ENCODE results near the gene ASAP2.

Gene ASAP2

DNA sequence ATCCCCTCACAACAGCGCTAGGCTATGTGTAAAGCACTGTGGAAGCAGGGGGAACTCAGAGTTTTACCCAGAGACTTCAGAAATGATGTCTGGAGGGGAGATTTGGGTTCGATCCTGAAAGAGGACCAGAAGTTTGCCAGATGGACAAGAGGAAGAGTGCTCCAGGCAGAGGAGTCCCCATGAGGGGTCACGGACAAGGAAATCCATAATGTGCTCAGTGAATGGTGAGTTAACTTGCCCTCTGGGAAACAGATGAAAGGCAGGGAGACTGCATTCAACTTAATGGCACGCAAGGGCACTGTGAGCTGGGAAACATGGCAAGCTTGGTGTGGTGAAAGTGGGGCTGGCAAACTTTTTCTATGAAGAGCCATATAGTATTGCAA is 6.0 kb upstream of the ASAP2 start:
- Mint-ChIP-seq H3K9me3 (ENCODE audit: low read depth) (no peaks in the 10 kb centered on the region), H3K4me1 (ENCODE audit: low read depth) (no peaks in the 10 kb centered on the region), H3K27me3 (peaks cover 37% of the 10 kb centered on the region), H3K36me3 (peaks cover 2% of the 10 kb centered on the region), H3K4me3 (no peak overlapping the region), H3K27ac (no peak overlapping the region)

GRCh38 chr2:9201185-9201891 is 5.3 kb upstream of the ASAP2 start:
- H3K27me3 Mint-ChIP-seq = peaks cover 38% of the 10 kb centered on the region
- no peak overlapping the region for H3K4me3 Mint-ChIP-seq

GRCh38 chr2:9203006-9203405 is 3.6 kb upstream of the ASAP2 start:
- Mint-ChIP-seq H3K27ac (no peak overlapping the region), H3K36me3 (peaks cover 2% of the 10 kb centered on the region), H3K9me3 (ENCODE audit: low read depth) (no peaks in the 10 kb centered on the region), H3K4me3 (no peak overlapping the region), H3K4me1 (ENCODE audit: low read depth) (peaks cover 5% of the 10 kb centered on the region), H3K27me3 (peaks cover 36% of the 10 kb centered on the region)

More at GRCh38 chr2:9201185-9201891, 5.3 kb upstream of the ASAP2 start:
- Mint-ChIP-seq H3K4me1 (ENCODE audit: low read depth) (peaks cover 2% of the 10 kb centered on the region), H3K36me3 (peaks cover 2% of the 10 kb centered on the region), H3K27ac (no peak overlapping the region), H3K9me3 (ENCODE audit: low read depth) (no peaks in the 10 kb centered on the region)

DNA sequence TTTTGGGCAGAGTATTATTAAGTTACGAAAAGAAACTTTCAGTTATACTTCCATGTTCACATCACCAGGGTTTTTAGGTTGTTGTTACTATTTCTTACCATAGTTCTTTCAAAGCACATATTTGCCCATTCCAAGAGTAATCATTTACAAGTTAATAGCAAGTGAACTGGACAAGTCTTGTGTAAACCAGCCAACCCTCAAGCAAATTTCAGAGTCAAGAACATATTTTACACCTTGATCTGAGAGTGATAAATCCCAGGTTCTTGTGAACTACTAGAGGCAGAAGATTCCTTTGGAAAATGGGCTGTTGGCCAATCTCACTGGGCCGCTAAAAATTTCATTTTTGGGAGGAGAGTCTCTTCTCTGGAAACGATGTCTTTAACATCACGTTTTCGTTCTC is 2.7 kb upstream of the ASAP2 start:
- H3K27ac Mint-ChIP-seq = no peak overlapping the region
- peaks cover 2% of the 10 kb centered on the region for H3K36me3 Mint-ChIP-seq
- peaks cover 6% of the 10 kb centered on the region for H3K4me1 Mint-ChIP-seq (ENCODE audit: low read depth)
- H3K9me3 Mint-ChIP-seq (ENCODE audit: low read depth) = no peaks in the 10 kb centered on the region
- peaks cover 39% of the 10 kb centered on the region for H3K27me3 Mint-ChIP-seq
- no peak overlapping the region for H3K4me3 Mint-ChIP-seq

GRCh38 chr2:9204939-9205338 is 1.7 kb upstream of the ASAP2 start:
- Mint-ChIP-seq H3K9me3 (ENCODE audit: low read depth) (no peaks in the 10 kb centered on the region), H3K27ac (no peak overlapping the region), H3K4me3 (peak overlapping the region; percentile 70), H3K4me1 (ENCODE audit: low read depth) (peaks cover 6% of the 10 kb centered on the region), H3K27me3 (peaks cover 41% of the 10 kb centered on the region), H3K36me3 (no peaks in the 10 kb centered on the region)

DNA sequence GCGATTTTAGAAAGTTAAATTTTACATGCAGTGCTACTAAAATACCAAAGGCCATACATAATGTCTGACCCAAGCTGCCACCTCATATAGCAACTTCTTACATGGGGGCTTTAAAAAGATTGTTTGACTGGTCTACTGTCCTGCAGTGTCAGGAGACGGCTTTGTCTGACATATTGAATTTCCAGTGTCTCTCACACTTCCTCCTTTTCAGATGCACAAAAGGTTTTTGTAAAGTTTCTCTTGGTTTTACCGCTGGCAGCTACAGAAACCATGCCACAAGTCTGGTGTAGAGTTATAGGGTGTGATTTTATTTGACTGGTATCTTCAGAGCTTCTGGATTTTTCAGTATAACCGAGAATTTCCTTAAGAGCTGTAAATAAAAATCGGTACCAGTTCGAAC is 1.1 kb upstream of the ASAP2 start:
- no peak overlapping the region for H3K27ac Mint-ChIP-seq
- no peaks in the 10 kb centered on the region for H3K36me3 Mint-ChIP-seq
- peak overlapping the region; percentile 70 for H3K4me3 Mint-ChIP-seq
- peaks cover 42% of the 10 kb centered on the region for H3K27me3 Mint-ChIP-seq
- H3K9me3 Mint-ChIP-seq (ENCODE audit: low read depth) = no peaks in the 10 kb centered on the region
- peaks cover 6% of the 10 kb centered on the region for H3K4me1 Mint-ChIP-seq (ENCODE audit: low read depth)

- Mint-ChIP-seq H3K27me3 (peaks cover 38% of the 10 kb centered on the region), H3K36me3 (no peaks in the 10 kb centered on the region), H3K4me3 (peak overlapping the region; percentile 52), H3K4me1 (ENCODE audit: low read depth) (peaks cover 6% of the 10 kb centered on the region), H3K9me3 (ENCODE audit: low read depth) (no peaks in the 10 kb centered on the region), H3K27ac (no peak overlapping the region)
Measured at GRCh38 chr2:9206991-9207640, 504 bp downstream of the ASAP2 start.

DNA sequence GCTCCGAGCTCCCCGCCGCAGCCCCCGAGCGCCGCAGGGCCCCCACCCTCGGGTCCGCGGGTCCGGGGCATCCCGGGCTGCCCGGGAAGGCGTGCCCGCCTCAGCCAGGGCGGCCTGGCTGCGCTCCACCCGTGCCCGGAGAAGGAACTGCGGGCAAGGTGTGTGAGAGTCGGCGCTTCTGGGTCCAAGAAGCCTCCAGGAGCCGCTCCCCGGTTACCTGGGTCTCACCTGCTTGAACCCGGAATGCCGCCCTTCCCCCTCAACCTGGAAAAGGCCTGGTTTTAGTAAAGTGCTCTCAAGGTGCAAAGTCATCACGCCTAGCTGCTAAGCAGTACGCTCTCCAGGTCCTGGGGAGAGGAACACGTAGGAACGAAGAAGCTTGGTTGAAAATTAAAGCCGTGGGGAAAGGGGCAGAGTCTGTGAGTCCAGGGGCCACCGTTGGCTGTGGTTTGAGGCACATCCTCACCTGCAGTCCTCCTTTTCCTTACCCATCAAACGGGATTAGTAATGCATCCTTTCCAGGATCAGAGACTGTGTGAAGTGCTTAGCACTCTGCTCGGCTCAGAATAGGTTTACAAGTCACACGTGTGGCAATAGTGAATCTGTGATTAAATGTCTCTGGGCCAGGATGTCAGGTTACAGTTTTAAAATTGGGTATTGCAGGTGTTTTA is 1.2 kb downstream of the ASAP2 start:
- Mint-ChIP-seq H3K36me3 (no peaks in the 10 kb centered on the region), H3K9me3 (ENCODE audit: low read depth) (no peaks in the 10 kb centered on the region), H3K27me3 (peaks cover 36% of the 10 kb centered on the region), H3K4me1 (ENCODE audit: low read depth) (peaks cover 6% of the 10 kb centered on the region), H3K27ac (no peak overlapping the region), H3K4me3 (peak overlapping the region; percentile 55)

DNA sequence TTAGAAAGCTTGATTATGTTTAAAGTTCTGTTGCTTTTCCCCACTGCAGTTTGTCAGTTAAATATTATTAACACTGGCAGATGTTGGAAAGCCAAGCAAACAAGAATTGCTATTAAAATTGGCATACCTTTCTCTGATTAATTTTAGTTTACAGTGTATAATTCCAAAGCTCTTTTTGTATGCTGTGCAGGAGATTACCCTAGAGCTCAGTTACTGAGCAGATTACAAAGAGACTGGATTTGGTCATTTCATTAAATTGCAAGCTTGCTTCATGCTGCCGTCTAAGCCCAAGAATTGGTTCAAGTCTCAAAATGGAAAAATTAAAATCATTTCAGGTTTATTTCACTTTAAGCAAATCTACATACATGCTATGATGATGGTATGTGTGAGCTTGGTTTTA is 2.3 kb downstream of the ASAP2 start:
- H3K9me3 Mint-ChIP-seq (ENCODE audit: low read depth) = no peaks in the 10 kb centered on the region
- peaks cover 6% of the 10 kb centered on the region for H3K4me1 Mint-ChIP-seq (ENCODE audit: low read depth)
- no peak overlapping the region for H3K4me3 Mint-ChIP-seq
- H3K27me3 Mint-ChIP-seq = peaks cover 36% of the 10 kb centered on the region
- H3K36me3 Mint-ChIP-seq = no peaks in the 10 kb centered on the region
- no peak overlapping the region for H3K27ac Mint-ChIP-seq

DNA sequence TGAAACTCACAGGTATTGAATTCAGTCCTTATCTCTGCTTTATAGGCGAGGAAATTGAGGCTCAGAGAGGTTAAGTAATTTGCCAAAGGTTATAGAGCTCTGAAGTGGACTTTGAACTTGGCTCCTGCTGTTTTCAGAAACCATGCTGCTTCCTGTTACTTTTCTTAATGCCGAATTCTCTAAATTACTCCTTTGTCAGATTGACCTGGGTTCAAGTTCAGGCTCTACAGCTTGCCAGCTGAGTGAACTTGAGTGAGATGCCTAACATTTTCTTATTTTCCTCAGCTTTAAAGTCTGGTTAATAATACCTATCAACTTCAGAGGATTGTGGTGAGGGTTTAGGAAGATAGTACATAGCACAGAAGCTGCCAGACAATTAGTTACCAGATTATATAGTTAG is 3.4 kb downstream of the ASAP2 start:
- H3K27me3 Mint-ChIP-seq = peaks cover 32% of the 10 kb centered on the region
- H3K27ac Mint-ChIP-seq = no peak overlapping the region
- H3K4me1 Mint-ChIP-seq (ENCODE audit: low read depth) = peaks cover 6% of the 10 kb centered on the region
- H3K9me3 Mint-ChIP-seq (ENCODE audit: low read depth) = no peaks in the 10 kb centered on the region
- H3K4me3 Mint-ChIP-seq = no peak overlapping the region
- H3K36me3 Mint-ChIP-seq = no peaks in the 10 kb centered on the region

DNA sequence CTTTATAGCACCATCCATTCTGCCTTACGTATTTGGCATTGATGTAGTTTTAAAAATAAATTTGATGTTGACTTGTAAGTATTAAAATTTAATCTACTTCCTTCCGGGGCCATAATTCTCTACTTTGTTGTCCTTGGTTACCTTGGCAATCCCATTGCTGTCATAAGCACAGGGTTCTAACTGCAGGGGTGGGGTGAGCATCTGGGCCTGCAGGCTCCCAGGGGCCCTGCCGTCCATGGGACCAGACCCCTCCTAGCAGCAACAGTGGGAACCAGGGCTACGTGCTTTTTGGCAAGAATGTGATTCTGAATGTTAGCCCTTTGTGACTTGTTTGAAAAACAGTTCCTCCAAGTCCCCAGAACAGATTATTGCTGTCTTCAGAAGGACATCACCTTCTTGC is 4.9 kb downstream of the ASAP2 start:
- no peaks in the 10 kb centered on the region for H3K9me3 Mint-ChIP-seq (ENCODE audit: low read depth)
- peaks cover 5% of the 10 kb centered on the region for H3K4me1 Mint-ChIP-seq (ENCODE audit: low read depth)
- H3K27ac Mint-ChIP-seq = no peak overlapping the region
- H3K36me3 Mint-ChIP-seq = no peaks in the 10 kb centered on the region
- H3K27me3 Mint-ChIP-seq = peaks cover 27% of the 10 kb centered on the region
- no peak overlapping the region for H3K4me3 Mint-ChIP-seq

DNA sequence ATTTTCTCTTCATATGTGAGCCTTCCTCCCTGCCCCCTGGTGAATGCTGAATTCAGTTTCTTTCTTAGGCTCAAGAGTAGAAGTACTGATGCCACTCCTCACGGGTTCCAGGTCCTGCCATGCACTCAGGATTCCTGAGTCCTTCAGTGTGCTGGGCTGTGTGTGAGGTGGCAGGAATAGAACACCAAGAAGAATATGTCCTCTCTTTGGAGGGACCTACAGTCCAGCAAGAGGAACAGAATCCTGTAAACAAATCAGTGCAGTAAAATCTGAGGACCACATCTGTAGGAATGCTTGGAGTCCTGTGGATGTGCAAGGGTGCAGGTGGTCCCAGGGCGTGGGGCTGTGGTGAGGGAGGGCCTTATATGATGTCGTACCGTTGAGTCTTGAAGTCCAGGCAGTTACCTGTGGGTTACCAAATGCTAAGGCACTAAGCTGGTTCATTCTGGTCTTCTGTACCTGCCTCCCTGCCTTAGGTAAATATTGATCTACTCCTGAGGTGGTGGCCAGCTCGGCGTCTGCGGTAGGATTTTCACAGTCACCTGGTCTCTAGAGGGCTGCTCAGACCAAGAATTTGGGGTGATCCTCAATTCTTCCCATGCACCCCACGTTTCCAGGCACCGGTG is 5.5 kb downstream of the ASAP2 start:
- H3K36me3 Mint-ChIP-seq = no peaks in the 10 kb centered on the region
- H3K4me1 Mint-ChIP-seq (ENCODE audit: low read depth) = peaks cover 5% of the 10 kb centered on the region
- H3K9me3 Mint-ChIP-seq (ENCODE audit: low read depth) = no peaks in the 10 kb centered on the region
- no peak overlapping the region for H3K4me3 Mint-ChIP-seq
- H3K27ac Mint-ChIP-seq = no peak overlapping the region
- peaks cover 27% of the 10 kb centered on the region for H3K27me3 Mint-ChIP-seq

DNA sequence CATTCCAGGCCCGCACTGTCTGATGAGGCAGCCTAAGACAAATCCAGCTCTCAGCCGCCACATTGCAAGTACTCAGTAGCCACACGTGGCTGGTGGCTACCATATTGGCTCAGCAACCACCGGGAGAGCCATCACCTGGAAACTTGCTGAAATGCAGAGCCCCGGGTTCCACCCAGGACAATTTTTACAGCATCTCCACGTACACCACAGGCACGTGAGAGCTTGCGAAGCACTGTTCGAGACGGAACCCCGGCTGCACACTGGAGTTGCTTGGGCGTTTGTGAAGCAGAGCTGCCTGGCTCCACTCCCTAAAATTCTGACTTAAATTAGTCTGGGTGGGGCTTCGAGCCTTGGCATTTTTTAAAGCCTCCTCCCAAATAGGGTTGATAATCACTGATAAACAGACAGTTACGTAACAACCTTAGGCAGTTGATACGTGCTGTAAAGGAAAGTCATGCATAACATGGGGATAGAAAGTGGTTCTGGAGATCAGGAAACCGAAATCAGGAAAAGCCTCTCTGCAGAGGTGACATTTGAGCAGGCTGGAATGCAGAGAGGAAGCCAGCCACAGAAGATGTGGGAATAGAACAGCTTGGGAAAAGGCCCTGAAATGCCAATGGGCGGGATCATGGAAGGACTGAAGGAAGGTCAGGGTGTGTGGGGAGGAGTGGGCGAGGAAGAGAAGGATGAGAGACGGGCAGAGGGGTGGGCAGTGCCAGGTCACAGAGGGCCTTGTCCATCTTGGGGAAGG is 6.2 kb downstream of the ASAP2 start:
- Mint-ChIP-seq H3K9me3 (ENCODE audit: low read depth) (no peaks in the 10 kb centered on the region), H3K27me3 (peaks cover 28% of the 10 kb centered on the region), H3K36me3 (no peaks in the 10 kb centered on the region), H3K4me1 (ENCODE audit: low read depth) (peaks cover 4% of the 10 kb centered on the region), H3K27ac (no peak overlapping the region), H3K4me3 (no peak overlapping the region)

DNA sequence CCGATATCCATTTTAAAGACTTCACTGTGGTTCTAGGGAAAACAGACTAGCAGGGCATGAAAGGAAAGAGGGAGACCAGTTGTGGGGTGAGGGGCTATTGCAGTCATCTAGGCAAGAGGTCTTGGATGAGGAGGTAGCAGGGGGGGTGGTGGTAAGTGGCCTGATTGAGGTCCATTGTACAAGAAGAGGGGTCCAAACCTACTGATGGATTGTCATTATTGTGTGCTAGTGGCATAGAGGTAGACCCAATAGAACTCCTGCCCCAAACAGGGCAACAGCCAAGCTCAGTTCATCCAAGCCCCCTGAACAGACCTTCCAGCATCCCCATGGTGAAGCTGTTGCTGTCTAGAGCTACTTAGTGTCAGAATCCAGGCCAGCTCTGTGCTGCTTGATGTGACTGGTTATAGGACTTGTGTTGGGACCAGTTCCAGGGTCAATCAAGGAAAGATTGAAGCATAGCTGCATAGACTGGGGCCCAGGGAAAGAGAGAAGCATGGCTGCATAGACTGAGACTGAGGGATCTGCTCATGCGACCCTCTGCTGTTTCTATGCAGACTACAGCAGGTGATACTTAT is 7.0 kb downstream of the ASAP2 start:
- Mint-ChIP-seq H3K4me3 (no peak overlapping the region), H3K9me3 (ENCODE audit: low read depth) (no peaks in the 10 kb centered on the region), H3K27me3 (peaks cover 24% of the 10 kb centered on the region), H3K4me1 (ENCODE audit: low read depth) (peaks cover 1% of the 10 kb centered on the region), H3K27ac (peak overlapping the region; percentile 17), H3K36me3 (no peaks in the 10 kb centered on the region)

Data from activated naive CD8-positive, alpha-beta T cell (primary cell).